Fibroblast of peridontal ligament (primary cell): ENCODE results near the gene HOXA10.

Experiments used
- DNase-seq: peaks from one replicate; pipeline ENCODE4 v3.0.0-alpha.2; 2010; ENCODE audit errors: extremely low read depth

The HOXA10 gene

DNA sequence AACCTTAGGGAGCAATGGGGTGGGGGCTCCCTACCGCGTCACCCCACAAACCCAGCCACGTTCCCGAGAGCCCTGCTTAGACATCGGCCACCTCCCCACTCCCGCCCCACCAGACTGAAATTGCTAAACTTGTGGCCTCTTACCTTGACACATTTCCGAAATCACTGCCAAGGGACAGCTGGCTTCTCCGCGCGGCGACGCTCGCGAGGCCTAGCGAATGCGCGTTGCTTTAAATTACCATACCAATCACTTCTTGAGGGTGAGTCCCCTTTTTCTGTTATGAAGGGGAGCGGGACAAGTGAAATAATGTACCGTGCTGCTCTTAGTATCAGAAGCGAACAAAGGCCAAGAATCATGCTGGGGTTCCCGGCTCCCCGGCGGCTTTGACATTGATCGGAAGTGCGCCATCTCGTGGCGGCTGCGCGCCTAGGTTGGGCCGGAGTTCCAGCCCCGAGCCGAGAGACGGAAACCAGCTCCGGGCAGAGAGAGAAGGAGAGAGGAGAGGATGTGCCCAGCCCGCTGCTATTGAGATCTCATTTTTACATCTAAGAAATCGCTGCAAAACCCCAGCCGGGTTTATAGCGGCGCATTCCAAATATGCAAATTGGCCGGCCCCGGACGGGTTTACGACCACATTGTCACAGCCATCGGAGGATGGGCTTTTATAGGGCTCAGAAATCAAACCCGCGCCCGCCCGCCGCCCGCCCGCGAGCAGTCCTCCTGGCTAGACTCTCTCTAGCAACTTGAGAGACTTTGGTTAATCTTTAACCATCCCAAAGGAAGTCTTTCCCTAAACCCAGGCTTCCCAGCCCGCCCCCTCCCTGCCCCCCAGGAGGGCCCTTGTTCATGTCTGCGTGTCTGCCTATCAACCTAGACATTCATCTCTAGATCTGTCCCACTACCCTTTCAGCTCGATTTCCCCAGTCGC lies 5.6 kb upstream of the HOXA10 start:
- no peak for DNase-seq

- no peak for DNase-seq
Observed at GRCh38 chr7:27179030-27179429, 4.9 kb upstream of the HOXA10 start.

DNA sequence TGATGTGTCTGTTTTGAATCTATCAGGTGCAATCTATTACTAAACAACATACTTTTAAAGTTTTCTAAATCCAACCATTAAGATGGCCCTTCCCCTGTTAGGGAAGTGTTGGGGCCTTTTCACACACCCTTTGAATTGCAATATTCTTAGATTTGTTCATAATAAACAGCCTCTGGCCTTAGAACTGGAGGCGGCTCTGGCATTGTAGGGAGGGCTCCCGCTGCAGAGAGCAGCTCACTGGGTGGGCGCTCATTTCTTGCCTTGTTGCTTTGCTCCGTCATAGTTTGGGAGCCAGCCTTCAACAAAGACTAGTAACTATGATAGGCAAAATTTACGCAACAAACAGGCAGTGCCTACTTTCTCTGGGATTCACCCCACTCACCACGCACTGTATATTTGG lies 4.2 kb upstream of the HOXA10 start:
- no peak for DNase-seq

GRCh38 chr7:27177795-27178320 lies 3.7 kb upstream of the HOXA10 start:
- DNase-seq = no peak

DNA sequence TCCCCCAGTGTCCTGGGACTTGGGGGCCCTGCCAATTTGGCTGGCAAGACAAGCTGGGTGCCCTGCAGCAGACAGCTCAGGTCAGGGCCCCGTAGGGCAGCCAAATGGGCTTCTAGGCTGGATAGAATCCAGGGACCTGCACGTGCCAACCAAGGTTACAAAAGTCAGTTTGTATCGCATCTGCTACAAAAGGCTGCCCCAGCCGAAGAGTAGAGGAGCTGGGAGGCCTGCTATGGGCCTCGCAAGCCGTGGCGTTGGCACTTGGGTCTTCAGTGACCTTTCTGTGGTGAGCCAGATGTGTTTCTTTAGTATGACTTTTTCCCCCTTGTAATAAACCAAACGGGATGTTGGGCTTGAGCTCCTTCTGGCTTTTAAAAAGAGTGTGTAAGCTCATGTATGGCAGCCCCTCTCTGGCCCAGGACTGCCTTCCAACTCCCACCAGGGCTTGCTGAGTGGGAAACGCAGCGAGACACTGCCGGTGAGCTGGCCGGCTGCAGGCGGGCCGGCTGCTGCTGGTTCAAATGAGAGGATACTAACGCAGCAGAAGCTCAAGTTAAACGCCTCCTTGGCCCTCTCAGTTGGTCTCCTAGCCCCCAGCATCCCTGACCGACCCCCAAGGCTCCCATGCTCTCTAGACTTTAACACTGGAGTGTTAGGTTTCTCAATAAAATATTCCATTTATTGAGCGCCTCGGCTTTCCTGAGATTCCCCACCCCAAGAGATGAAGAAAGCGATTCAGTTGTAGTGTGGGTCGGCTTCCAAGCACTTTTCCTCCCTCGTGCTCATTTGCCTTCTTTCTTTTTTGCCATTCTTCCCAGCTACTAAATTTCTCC lies 3.1 kb upstream of the HOXA10 start:
- no peak for DNase-seq

GRCh38 chr7:27176524-27176845 lies 2.4 kb upstream of the HOXA10 start:
- DNase-seq = no peak

GRCh38 chr7:27175626-27176523 lies 1.8 kb upstream of the HOXA10 start:
- DNase-seq = no peak

GRCh38 chr7:27174874-27175625 lies 930 bp upstream of the HOXA10 start:
- no peak for DNase-seq

GRCh38 chr7:27173511-27173955 lies 587 bp downstream of the HOXA10 start:
- DNase-seq = no peak

DNA sequence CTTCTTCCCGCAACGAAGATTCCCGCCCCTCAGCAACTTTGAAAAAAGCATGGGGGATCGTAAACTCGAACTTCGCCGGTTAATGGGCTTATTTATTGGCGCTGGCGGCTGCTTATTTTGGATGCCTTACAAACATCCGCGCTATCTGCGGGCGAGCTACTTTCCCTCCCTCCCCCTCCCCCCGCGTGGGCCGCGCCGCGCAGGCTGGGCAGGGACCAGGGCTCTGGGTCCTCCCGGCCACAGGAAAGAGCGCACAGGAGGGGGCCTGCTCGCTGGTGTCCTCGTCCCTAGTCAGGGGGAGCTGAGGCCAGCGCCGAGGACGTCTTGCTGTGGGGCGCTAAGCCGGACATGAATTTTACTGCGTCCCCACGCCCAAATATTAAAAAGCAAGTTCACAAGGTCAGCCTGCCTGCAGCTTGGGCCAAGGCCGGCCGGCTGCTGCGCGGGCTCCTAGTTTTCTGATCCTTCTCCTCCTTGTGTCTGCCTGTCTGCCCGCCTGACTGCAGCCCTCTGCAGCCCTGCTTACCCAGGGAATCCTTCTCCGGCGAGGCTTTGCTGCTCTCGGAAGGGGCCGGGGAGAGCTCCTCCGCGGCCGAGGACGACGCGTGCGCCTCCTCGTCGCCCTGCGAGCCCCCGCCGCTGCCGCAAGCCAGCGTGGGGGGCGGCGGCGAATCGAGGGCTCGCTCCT lies 1.2 kb downstream of the HOXA10 start:
- no peak for DNase-seq

- no peak for DNase-seq
Observed at GRCh38 chr7:27172315-27172774, 1.8 kb downstream of the HOXA10 start.

GRCh38 chr7:27171637-27172314 lies 2.3 kb downstream of the HOXA10 start:
- DNase-seq = no peak

- DNase-seq = no peak
Observed at GRCh38 chr7:27171325-27171636, 2.8 kb downstream of the HOXA10 start.

GRCh38 chr7:27170426-27171324 lies 3.4 kb downstream of the HOXA10 start:
- no peak for DNase-seq

- no peak for DNase-seq
Observed at GRCh38 chr7:27169658-27170425, 4.3 kb downstream of the HOXA10 start.

GRCh38 chr7:27168265-27168947 lies 5.7 kb downstream of the HOXA10 start:
- no peak for DNase-seq

DNA sequence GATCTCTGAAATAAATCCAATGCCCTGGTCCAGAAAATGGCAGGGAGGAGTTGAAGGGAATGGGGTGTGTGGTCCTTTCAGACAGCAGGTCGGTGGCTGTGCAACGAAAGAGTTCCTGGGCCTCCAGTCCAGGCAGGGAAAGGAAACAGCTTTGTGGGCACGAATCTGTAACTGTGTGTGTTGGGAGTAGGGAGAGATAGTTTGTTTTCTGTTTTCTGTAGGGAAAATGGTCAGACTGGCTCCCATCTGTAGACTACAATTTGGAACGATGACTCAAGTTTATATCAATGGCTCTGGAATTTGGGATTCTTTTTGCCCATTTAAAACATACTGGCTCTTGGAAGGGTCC lies 6.2 kb downstream of the HOXA10 start:
- no peak for DNase-seq
